Pancreas (tissue), 10 donors: ENCODE results near the gene SORBS2. TPM values are rescaled to one million over a fixed set of nuclear protein-coding genes. Genes with fewer than 3 reads are reported as not detected.

Source experiments
- ATAC-seq, 4 donors: fragments of 200-7000 bp; cut with Tn5 transposase; one replicate each; pipeline versions ENCODE4 v1.8.0 to v1.9.1; 2020; ENCODE audit warnings: mild to moderate bottlenecking in 4 of 4, moderate library complexity in 4 of 4
- DNase-seq, 6 donors: peaks; one replicate each; pipeline ENCODE4 v3.0.0-alpha.2; 2020
- FAIRE-seq: peaks from 2 replicates; lab custom pipeline; 2012; peaks lifted over from hg19 to GRCh38; lab: Jason Lieb, UNC
- H3K27ac ChIP-seq, 4 donors: fragments of 200-600 bp; sonication (generic); 1 replicate in 3 of 4; 2 replicates in 1 of 4; pipeline versions ENCODE4 v1.5.0 to v1.8.0; 2020
- H3K27me3 ChIP-seq, 4 donors: fragments of 200-600 bp; one replicate each; pipeline ENCODE4 v1.8.0; 2021
- H3K36me3 ChIP-seq, 3 donors: fragments of 200-600 bp; sonication (generic) in 1 of 3; one replicate each; pipeline versions ENCODE4 v1.5.0 to v1.8.0; 2020 to 2021
- H3K4me1 ChIP-seq, 3 donors: fragments of 200-600 bp; one replicate each; pipeline ENCODE4 v1.8.0; 2021
- H3K4me3 ChIP-seq, 4 donors: fragments of 200-600 bp; sonication (generic) in 2 of 4; one replicate each; pipeline versions ENCODE4 v1.5.0 to v1.8.0; 2020 to 2021
- H3K9me3 ChIP-seq, 4 donors: fragments of 200-600 bp; one replicate each; pipeline ENCODE4 v1.8.0; 2021
- WGBS, 2 donors: extraction: QIAGEN DNeasy Blood & Tissue Kit; methylation state at CpG; one replicate each; pipeline ENCODE4 v1.1.7; 2013; 5-methylcytosine and 5-hydroxymethylcytosine counted together
- intact Hi-C, 3 donors: fragments of 100-400 bp; cut with DNase I; formaldehyde crosslinking; loops; one replicate each; pipeline versions ENCODE4 v1.11.1 to v1.14.2; 2022
- polyA plus RNA-seq, 2 donors: library from polyadenylated mRNA; stranded (reverse); fragments of 200-250 nt; gene quantifications; one replicate each; pipeline ENCODE4 v1.2.3, GENCODE V29; 2013
- total RNA-seq, 6 donors: library from RNA; stranded (reverse); fragmentation: NEBNext Ultra II Directional in 4 of 6; extraction: Animal tissue kit (Norgen Biotek cat#: 25700) in 4 of 6; gene quantifications; one replicate each; pipeline versions ENCODE4 v1.2.1 to v1.2.4, GENCODE V29; 2021 to 2023
- TF ChIP-seq, protein P1 (sequence below), 4 donors: fragments of 200-600 bp; sonication (generic) in 3 of 4; IDR thresholded peaks; one replicate each; pipeline versions ENCODE4 v1.5.0 to v1.8.0; 2021; ENCODE audit warnings: antibody characterized with exemption in 4 of 4
- donor health status: healthy with polysubstance abuse.
- donor health status: DM: no; HTN: no; CAD: no; lungs with moderate emphysema.
- donor health status: DM: no; HTN: no; CAD: no.
- donor health status: control.
- donor health status: control.
- donor health status: Bipolar disorder and iron deficiency.
- donor health status: DM: yes; HTN: yes; CAD: no.
- donor health status: DM: no; HTN: no; CAD: no.
- donor health status: DM: no; HTN: no; CAD: no.
- donor health status: DM: yes; HTN: yes; CAD: no.

SORBS2 gene
- total and polyA plus RNA-seq, 8 donors: 61.7 to 245 (median 140) TPM

DNA sequence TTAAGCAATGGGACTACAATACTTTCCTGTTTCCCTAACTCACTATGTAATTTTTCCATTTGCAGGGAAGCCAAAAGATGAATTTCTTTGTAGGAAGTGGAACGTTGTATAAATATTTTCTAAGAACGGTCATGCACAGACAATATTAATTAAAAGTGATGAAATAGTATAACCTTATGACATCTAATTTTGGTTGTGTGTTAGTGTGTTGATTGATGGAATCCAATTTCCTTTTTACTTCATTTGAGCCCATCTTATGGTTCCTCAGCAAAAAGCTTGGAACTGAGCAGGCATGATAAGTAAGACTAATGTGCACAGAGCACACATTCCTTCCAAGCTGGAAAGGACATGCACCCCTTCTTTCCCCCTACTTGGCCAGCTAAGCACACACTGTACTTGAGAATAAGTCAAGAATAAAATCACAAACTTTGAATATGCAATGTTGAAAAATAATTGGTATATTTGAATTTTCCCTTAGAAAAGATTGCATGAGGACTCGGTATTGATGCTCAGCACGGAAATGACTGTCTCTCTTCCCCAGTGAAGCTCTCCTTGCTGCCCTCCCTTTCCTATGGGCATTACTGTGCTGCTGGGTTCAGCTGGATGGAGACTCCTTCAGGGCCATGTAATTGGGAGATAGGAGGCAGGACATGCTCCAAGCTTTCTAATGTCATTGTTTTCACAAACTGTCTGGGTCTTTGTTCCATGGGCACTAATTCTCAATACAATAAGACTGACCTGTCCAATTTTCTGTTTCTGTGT, 257.4 kb downstream of the SORBS2 start:
- no peak overlapping the region for H3K27ac ChIP-seq

DNA sequence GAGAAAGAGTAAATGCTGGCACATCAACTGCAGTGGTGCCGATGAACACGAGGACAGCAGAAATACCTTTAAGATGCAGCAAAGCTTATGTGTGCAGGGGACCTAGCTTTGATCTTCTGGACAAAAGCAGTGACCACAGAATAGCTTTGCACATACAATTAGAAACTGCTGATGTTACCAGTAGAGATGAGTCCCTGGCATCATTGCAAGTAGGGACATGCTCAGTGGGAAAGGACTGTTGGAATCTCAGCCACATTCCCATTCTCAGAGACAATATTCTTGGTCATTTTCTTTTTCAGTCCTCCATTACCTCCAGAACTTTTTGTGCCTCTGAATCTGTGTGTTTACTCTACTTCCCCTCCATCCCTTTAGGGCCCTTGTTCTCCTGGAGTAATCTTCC, 259.7 kb downstream of the SORBS2 start:
- FAIRE-seq (no peak), DNase-seq (no peak), ATAC-seq (no peak)
- Histone ChIP-seq H3K27me3 (no peaks in the 10 kb centered on the region), H3K36me3 (no peaks in the 10 kb centered on the region), H3K4me1 (no peaks in the 10 kb centered on the region), H3K27ac (no peak overlapping the region), H3K9me3 (no peaks in the 10 kb centered on the region), H3K4me3 (no peak overlapping the region)
- TF ChIP-seq, protein P1, sequence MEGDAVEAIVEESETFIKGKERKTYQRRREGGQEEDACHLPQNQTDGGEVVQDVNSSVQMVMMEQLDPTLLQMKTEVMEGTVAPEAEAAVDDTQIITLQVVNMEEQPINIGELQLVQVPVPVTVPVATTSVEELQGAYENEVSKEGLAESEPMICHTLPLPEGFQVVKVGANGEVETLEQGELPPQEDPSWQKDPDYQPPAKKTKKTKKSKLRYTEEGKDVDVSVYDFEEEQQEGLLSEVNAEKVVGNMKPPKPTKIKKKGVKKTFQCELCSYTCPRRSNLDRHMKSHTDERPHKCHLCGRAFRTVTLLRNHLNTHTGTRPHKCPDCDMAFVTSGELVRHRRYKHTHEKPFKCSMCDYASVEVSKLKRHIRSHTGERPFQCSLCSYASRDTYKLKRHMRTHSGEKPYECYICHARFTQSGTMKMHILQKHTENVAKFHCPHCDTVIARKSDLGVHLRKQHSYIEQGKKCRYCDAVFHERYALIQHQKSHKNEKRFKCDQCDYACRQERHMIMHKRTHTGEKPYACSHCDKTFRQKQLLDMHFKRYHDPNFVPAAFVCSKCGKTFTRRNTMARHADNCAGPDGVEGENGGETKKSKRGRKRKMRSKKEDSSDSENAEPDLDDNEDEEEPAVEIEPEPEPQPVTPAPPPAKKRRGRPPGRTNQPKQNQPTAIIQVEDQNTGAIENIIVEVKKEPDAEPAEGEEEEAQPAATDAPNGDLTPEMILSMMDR (IDR thresholded peaks at IDR 0.05): no peak
- intact Hi-C loops: no loop called here
- 82 to 94% methylated on average over 2 of the region's 2 CpGs for WGBS, 2 donors

More for the DNA sequence above, 257.4 kb downstream of the SORBS2 start:
- FAIRE-seq (no peak), ATAC-seq (no peak), DNase-seq (no peak)
- WGBS, 2 donors: 74 to 76% methylated on average over 4 of the region's 4 CpGs
- H3K4me1 ChIP-seq: no peaks in the 10 kb centered on the region
- H3K9me3 ChIP-seq: no peaks in the 10 kb centered on the region
- H3K4me3 ChIP-seq: no peak overlapping the region
- TF ChIP-seq, protein P1 (IDR thresholded peaks at IDR 0.05): no peak
- intact Hi-C loops: no loop called here
- no peaks in the 10 kb centered on the region for H3K36me3 ChIP-seq
- H3K27me3 ChIP-seq: no peaks in the 10 kb centered on the region

DNA sequence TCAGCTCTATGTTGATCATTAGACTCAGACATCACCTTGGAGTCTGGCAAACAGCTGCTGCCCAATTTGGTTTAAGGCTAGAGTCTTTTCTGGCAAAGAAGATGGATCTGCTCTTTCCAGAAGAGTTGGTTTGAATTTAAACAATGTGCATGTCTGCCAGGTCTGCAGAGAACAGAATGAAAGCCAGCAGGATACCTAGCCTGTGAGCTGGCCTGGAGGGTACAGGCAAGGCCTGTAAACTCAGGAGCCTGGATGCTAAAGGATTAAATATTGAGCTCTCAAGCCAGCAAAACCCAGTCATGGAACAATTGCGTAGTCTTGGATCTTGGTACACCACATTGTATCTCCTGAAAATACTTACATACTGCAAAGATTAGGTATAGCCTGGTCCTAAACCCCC, 261.1 kb downstream of the SORBS2 start:
- Histone ChIP-seq H3K4me3 (no peak overlapping the region), H3K27me3 (no peaks in the 10 kb centered on the region), H3K27ac (no peak overlapping the region), H3K4me1 (no peaks in the 10 kb centered on the region), H3K36me3 (no peaks in the 10 kb centered on the region), H3K9me3 (no peaks in the 10 kb centered on the region)
- no peak for DNase-seq
- ATAC-seq: no peak
- WGBS, 2 donors: 61 to 96% methylated on average over 1 of the region's 1 CpG
- no peak for FAIRE-seq
- intact Hi-C loops: no loop called here
- TF ChIP-seq, protein P1 (IDR thresholded peaks at IDR 0.05): no peak

DNA sequence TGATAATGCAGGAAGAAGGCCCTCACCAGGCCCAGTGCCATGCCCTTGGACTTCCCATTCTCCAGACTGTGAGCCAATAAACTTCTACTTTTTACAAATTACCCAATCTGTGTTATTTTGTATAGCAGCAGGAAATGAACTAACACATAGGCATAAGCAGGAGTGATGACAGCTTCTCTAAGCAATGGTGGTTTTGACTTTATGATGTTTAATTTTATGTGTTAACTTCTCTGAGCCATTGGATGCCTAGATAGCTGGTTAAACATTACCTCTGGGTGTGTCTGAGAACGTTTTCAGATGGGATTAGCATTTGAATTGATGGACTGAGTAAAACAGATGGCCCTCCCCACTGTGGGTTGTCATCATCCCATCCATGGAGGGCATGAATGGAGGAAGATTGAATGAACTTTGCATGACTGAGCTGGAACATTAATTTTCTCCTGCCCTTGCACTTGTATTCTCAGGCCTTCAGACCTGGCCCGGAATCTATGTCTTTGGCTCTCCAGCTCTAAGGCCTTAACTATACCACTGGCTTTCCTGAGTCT, 262.8 kb downstream of the SORBS2 start:
- TF ChIP-seq, protein P1 (IDR thresholded peaks at IDR 0.05): no peak
- Histone ChIP-seq H3K4me3 (no peak overlapping the region), H3K27me3 (no peaks in the 10 kb centered on the region), H3K4me1 (no peaks in the 10 kb centered on the region), H3K36me3 (no peaks in the 10 kb centered on the region), H3K9me3 (no peaks in the 10 kb centered on the region), H3K27ac (no peak overlapping the region)
- ATAC-seq (no peak), FAIRE-seq (no peak), DNase-seq (no peak)
- intact Hi-C loops: no loop called here
- WGBS, 2 donors: 53 to 58% methylated on average over 2 of the region's 2 CpGs

DNA sequence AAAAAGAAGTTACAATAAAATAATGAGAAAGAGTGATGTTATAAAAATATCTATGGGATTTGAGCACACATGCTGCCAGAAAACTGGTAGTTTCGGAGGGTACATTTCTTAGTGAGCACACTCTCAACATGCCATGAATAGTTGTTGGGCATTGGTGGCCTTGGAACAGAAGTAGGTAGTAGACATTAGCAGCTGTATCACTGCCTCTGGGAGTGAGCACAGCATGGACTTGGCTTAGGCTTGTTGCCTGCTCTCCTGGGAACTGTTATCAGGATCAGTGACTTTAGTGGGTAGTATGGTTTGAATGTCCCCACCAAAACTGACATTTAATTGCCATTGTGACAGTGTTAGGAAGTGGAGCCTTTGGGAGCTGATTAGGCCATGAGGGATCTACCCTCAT, 263.4 kb downstream of the SORBS2 start:
- Histone ChIP-seq H3K9me3 (no peaks in the 10 kb centered on the region), H3K27me3 (no peaks in the 10 kb centered on the region), H3K4me1 (no peaks in the 10 kb centered on the region), H3K4me3 (no peak overlapping the region), H3K36me3 (no peaks in the 10 kb centered on the region), H3K27ac (no peak overlapping the region)
- intact Hi-C loops: no loop called here
- TF ChIP-seq, protein P1 (IDR thresholded peaks at IDR 0.05): no peak
- DNase-seq: no peak
- 83 to 96% methylated on average over 1 of the region's 1 CpG for WGBS, 2 donors
- no peak for FAIRE-seq
- ATAC-seq: no peak
